Activated naive CD4-positive, alpha-beta T cell treated with anti-CD3 and anti-CD28 coated beads, Interleukin-2, amount 50 U/mL, for 72 hours (primary cell): ENCODE measurements around the gene SFXN1. TPM values are rescaled to one million over a fixed set of nuclear protein-coding genes. Genes with fewer than 3 reads are reported as not detected.
"Not testable (repeated sequence)": the region's sequence is repeated elsewhere in the genome, so short reads cannot be mapped to it uniquely, and the experiment has no call there.

Experiments
- ATAC-seq, 2 donors: fragments of 150-1000 bp; cut with Tn5 transposase; 2 replicates each; pipeline ENCODE4 v1.10.0; 2021; ENCODE audit warnings: mild to moderate bottlenecking in 2 of 2, moderate library complexity in 2 of 2
- DNase-seq, 2 donors: peaks; one replicate each; pipeline ENCODE4 v3.0.0; 2021 to 2022; ENCODE audit warnings: low spot score in 2 of 2
- H3K27ac Mint-ChIP-seq, 2 donors: one replicate each; pipeline ENCODE4 v1.8.0; 2022; ENCODE audit warnings: mild to moderate bottlenecking in 2 of 2, mixed read lengths in 2 of 2
- H3K36me3 Mint-ChIP-seq, 2 donors: one replicate each; pipeline ENCODE4 v1.8.0; 2022; ENCODE audit warnings: mixed read lengths in 2 of 2
- H3K9me3 Mint-ChIP-seq, 2 donors: one replicate each; pipeline ENCODE4 v1.8.0; 2022; ENCODE audit warnings: mixed read lengths in 2 of 2
- total RNA-seq, 2 donors: library from RNA; stranded (reverse); gene quantifications; one replicate each; pipeline ENCODE4 v1.2.3, GENCODE V29; 2022

SFXN1 gene, protein sequence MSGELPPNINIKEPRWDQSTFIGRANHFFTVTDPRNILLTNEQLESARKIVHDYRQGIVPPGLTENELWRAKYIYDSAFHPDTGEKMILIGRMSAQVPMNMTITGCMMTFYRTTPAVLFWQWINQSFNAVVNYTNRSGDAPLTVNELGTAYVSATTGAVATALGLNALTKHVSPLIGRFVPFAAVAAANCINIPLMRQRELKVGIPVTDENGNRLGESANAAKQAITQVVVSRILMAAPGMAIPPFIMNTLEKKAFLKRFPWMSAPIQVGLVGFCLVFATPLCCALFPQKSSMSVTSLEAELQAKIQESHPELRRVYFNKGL
- total RNA-seq: 100 to 1,000 TPM; 320 to 351 TPM

DNA sequence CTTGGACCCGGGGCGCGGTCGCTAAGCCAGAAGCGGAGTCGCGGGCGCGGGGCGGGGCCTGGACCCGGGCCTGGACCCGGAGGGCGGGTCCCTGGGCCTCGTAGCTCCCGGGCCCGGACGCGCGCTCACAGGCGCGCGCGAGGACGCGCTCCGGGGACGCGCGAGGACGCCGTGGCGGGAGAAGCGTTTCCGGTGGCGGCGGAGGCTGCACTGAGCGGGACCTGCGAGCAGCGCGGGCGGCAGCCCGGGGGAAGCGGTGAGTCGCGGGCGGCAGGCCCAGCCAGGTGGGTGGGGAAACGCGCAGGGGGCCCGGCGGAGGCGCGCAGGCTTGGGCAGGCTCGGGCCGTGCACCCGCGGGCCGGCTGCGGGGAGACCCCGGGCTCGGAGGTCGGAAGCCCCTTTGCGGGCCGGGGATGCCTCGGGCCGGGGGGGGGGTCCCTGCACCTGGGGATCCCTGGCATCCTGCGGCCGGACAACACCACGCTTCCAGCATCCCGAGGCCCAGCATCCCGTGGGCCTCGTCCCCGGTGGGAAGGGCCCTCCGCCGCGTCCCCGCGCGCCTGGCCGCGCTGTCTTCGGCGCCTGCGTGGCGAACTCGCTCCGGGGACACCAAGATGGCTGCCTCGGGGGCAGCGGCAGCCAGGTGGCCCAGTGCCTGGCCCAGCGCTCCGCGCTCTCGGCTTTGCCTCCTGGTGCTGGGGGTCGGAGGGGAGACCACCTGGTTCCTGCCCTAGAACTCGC is at the start of gene SFXN1:
TSS of gene SFXN1 (plus strand) at position 177 of the 741 bp plus-strand sequence. CDS start 13,544 bp downstream, outside the sequence.
- peaks cover 42 to 48% of the 10 kb centered on the region in 2 donors for H3K36me3 Mint-ChIP-seq

DNA sequence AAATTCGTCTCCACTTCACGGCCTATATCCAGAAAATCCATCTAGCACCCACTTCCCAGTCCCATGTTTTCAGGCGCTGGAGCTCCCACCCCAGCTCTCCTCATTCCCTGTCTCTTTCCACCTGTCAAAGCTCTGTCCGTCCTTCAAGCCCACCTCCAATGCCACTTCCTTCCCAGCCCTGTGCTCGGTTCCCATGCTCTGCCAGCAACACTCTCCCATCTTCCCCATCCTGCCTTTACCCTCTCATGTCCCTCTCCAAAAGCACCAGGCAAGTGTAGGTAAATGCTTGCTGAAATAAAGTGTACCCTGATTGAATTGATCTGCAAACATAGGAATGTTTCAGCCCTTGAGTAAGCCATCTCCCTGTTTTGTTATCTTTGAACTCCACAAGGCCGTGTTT is 43.6 kb upstream of the SFXN1 start:
- DNase-seq: no peak

More for the DNA sequence above, at the start of gene SFXN1:
- Mint-ChIP-seq H3K9me3 (no peaks in the 10 kb centered on the region), H3K27ac (peak within 1 kb of the TSS; percentile 97 to 98)
- DNase-seq: peak; percentile 87 to 90
- peak; percentile 74 to 92 for ATAC-seq

DNA sequence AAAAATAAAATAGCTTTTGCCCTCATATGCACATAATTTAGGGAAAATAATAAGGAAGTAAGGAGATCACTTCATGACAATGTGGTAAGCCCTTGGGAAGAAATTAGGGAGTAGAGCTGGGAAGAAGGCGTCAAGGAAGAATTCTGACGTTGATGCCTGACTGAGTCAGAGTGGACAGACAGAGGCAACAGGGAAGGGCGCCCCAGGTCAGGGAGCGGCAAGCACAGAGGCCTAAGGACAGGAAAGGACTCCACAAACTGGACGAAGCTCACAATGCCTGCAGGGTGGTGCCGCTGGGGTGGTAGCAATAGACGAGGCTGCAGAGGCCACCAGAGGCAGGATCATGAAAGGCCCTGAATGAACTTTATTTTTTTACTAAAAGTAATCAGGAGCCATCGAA is 42.0 kb upstream of the SFXN1 start:
- ATAC-seq (no peak), DNase-seq (no peak)
- Mint-ChIP-seq H3K27ac (no peak overlapping the region), H3K36me3 (no peaks in the 10 kb centered on the region), H3K9me3 (no peaks in the 10 kb centered on the region)

More for the DNA sequence above, 43.6 kb upstream of the SFXN1 start:
- no peaks in the 10 kb centered on the region for H3K36me3 Mint-ChIP-seq
- no peaks in the 10 kb centered on the region for H3K9me3 Mint-ChIP-seq
- no peak for ATAC-seq
- H3K27ac Mint-ChIP-seq: no peak overlapping the region

DNA sequence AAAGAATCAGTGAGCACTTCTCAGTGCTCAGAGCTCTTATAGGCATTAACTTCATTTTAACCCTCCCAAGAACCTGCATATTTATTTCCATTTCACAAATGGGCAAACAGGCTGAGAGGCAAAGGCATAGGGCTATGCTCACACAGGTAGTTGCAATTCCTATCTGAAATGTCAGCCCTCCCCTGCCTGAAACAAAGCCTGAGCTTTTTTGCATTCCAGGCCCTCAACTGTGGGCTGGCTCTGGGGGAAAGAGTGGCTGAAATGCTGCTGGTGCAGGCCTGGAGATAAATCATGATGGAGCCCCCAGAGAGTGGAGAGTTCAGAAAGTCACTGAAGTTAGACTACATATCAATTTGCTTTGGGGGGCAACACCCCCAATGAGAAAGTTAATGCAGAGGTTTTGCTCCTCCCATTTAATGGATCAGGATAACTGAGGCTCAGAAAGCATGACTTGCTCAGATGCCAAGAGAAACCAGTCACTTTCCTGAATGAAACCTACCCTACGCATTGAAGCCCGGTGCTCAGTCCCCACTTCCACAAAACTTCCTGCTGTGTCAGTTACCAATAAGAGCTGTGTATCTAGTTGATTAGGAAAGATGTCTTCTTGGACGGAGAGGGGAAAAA is 40.0 kb upstream of the SFXN1 start:
- Mint-ChIP-seq H3K27ac (no peak overlapping the region), H3K9me3 (no peaks in the 10 kb centered on the region), H3K36me3 (no peaks in the 10 kb centered on the region)
- no peak for ATAC-seq
- DNase-seq: no peak

DNA sequence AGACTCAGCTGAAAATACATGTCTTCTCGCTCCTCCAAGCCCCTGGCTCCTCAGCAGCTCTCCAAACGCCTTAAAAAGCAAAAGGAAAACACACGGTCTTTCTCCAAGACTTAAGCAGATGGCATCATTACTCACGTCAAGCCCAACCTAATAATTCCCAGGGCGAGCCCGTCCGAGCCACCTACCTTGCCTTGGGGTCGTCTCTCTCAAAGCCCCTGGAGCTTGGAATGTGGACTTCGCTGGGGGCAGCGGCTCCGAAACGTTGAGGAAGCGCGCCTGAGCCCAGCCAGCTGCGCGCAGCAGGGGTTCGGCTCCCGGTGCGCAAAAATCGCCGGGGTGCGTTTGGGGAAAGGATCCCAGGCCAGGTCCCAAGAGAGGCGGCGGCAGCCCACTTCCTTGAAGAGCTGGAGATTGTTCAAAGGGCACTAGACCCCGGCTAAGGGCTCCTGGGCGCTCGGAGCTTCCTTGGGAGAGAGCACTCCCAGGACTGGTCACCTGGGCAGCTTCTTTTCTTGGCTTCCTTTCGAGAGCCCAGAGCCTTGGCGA is 34.8 kb upstream of the SFXN1 start:
- Mint-ChIP-seq H3K9me3 (no peaks in the 10 kb centered on the region), H3K36me3 (no peaks in the 10 kb centered on the region), H3K27ac (no peak overlapping the region)
- no peak for DNase-seq
- no peak for ATAC-seq

DNA sequence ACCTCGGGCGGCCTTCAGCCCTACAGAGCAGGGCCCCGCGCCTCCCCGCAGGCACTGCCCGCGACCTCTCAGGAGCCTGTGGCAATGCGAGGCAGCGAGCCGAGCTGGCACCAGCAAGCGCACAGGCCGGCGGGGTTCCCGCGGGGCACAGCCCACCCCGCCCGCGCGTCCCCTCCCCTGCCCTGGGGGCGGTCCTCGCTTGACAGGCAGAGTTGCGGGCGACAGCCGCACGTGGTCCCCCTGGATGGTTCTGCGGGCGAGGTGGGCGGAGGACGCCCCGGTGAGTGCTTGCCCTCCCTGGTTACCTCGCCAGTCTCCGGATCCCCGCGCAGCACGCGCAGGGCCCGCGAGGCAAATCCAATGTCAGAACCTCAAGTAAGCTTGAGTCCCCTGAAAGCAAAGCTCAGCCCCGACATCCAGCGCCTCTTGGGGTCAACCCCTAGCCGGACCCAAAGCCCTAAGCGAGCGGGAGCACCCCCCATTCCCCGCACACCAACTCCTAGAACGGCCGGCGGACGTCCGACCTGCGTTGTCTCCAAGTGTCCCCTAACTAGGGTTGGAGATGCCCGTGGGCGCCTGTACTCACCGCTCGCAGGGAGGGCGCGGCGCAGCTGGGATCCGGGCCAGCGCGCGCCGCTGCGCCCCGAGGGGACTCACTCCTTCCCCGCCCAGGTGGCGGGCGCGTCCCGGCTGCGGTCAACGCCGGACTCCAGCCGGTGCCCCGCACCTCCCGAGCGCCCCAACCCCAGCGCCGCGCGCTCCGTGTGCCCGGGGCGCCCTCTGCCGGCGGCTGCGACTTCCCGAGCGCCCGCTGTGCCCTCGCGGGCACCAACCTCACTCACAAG is 34.1 kb upstream of the SFXN1 start, which contains the start of gene DRD1:
TSS of gene DRD1 (minus strand) at position 123 of the 845 bp plus-strand sequence. CDS start 1,083 bp downstream, outside the sequence.
- Mint-ChIP-seq H3K36me3 (no peaks in the 10 kb centered on the region), H3K9me3 (no peaks in the 10 kb centered on the region)

DNA sequence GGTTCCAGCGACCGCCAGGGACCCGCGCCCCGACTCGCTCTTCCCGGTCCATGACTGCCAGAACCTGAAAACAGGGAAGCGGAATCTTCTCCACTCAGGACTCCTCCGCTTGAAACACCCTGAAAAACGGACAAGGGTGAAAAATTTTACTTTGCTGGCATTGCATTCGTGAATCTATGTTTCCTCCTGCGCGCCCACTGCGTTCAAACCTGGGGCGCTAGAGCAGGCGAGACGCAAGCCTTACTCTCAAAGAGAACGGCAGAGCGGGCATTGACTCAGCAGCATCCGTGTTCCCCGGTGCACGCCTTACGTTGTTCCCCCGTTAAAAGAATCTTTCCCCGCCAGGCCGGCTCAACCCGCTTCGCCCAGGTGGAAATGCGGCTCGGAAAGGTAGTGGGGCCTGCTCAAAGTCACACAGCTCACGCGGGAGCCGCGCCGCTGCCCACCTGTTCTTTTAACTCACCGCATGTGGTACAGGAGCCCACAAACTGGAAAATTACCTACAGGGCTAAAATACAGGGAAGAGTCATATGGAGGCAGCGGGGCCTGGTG is 33.4 kb upstream of the SFXN1 start:
- Mint-ChIP-seq H3K36me3 (no peaks in the 10 kb centered on the region), H3K27ac (no peak overlapping the region)
- DNase-seq: no peak

More for the DNA sequence above, 34.1 kb upstream of the SFXN1 start, which contains the start of gene DRD1:
- peak in 1 of 2 donors; percentile 80 for DNase-seq
- H3K27ac Mint-ChIP-seq: no peak within 1 kb of the TSS
- peak; percentile 93 to 94 for ATAC-seq

DNA sequence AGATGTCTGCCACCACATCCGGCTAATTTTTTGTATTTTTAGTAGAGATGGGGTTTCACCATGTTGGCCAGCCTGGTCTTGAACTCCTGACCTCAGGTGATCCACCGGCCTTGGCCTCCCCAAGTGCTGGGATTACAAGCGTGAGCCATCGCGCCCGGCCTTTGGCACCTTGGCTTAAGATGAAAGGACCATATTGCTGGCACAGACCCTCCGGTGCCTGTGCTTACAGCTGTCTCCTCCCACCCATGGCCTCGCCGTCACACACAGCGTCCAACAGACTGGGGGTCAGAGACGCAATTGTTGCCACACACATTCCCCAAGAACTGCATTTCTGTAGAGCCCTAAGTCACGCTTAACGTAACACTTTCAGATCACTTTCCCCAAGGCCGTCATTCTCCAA is 32.0 kb upstream of the SFXN1 start:
- not testable (repeated sequence) for DNase-seq, ATAC-seq, H3K9me3 Mint-ChIP-seq, H3K27ac Mint-ChIP-seq, H3K36me3 Mint-ChIP-seq

More for the DNA sequence above, 33.4 kb upstream of the SFXN1 start:
- ATAC-seq: no peak
- no peaks in the 10 kb centered on the region for H3K9me3 Mint-ChIP-seq

DNA sequence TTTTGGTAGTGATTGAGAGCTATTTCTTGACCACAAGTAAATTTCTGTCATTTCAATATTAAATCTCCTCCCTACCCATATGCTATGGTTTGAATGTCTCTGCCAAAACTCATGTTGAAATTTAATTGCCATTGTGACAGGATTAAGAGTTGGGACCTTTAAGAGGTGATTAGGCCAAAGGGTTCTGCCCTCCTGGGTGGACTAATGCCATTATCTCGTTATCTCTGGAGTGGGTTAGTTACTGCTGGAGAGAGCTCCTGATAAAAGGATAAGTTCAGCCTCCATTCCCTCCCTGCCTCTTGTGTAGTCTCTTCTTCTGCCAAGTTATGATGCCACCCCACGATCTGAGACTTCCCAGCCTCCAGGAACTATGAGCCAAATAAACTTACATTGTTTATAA is 30.8 kb upstream of the SFXN1 start:
- DNase-seq (no peak), ATAC-seq (no peak)
- Mint-ChIP-seq H3K36me3 (no peaks in the 10 kb centered on the region), H3K27ac (no peak overlapping the region), H3K9me3 (no peaks in the 10 kb centered on the region)

DNA sequence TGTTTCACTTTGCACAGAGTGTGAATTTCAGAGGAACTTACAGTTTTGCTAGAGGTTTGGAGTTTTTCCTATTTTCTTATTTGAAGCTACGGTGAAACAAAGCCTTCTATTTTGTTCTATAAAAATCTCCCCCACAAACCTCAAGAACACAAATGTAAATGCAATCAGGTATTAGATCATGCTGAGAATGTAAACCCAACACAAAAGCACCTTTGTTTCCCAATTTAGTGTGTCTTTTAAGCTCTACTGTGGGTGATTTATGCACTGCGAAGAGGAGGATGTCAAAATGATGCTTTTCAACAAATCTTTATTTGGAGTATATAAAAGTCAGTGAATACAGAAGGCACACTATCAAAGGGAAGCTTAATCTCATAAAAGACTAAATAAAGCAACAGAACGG is 30.1 kb upstream of the SFXN1 start:
- Mint-ChIP-seq H3K9me3 (no peaks in the 10 kb centered on the region), H3K27ac (no peak overlapping the region), H3K36me3 (no peaks in the 10 kb centered on the region)
- no peak for ATAC-seq
- no peak for DNase-seq

DNA sequence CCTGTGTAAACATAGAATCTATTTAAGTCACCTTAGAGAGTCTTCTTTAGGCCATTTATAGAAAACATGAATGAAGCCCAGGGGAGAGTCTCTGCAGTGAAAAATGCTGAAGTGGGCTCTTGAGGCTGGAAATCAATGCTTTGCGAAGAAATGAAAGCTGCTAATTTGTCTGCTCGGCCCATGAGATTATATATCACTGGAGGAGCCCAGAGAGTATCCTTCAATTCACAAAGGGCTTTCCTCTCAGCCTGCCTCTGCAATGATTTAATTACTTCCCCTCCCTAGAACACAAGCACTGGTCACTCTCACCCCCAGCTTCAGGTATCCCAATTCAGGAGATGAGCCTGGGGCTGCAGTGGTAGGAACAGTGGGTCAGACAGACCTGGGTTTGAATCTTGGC is 26.2 kb upstream of the SFXN1 start:
- DNase-seq: no peak
- Mint-ChIP-seq H3K36me3 (no peaks in the 10 kb centered on the region), H3K9me3 (no peaks in the 10 kb centered on the region), H3K27ac (no peak overlapping the region)
- no peak for ATAC-seq

DNA sequence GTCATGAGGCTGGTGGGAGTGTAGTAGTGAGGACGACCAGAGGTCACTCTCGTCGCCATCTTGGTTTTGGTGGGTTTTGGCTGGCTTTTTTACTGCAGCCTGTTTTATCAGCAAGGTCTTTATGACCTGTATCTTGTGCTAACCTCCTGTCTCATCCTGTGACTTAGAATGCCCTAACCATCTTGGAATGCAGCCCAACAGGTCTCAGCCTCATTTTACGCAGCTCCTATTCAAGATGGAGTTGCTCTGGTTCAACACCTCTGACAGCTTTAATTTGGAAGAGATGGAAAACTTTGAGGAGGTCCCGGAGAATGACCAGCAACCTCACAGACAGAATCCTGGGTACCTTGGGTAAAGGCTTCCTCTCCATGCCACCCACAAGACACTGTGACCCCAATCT is 24.0 kb upstream of the SFXN1 start:
- ATAC-seq, H3K27ac Mint-ChIP-seq, DNase-seq, H3K9me3 Mint-ChIP-seq, H3K36me3 Mint-ChIP-seq: not testable (repeated sequence)

DNA sequence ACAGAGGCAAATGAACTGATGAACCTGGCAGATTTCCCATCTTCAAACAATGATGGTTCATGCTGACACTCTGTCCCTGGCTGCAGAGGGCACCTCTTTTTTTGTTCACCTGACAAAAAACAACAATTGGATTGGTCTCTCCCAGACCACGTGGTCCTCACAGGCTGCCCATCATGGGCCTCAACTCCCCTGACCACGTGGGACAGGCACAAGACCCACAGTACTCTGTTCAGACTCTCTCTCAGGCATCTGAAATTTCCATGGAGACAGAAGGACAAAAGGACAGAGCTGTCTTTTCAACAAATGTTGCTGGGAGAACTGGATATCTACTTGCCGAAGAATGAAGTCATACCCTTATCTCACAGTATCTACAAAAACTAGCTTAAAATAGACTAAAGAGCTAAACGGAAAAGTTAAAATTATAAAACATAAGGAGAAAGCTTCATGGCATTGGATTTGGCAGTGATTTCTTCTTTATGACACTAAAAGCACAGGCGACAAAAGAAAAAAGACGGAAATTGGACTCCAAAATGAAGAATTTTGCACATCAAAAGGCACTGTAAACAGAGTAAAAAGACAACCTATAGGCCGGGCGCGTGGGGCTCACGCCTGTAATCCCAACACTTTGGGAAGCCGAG is 22.1 kb upstream of the SFXN1 start:
- no peak for DNase-seq
- Mint-ChIP-seq H3K27ac (no peak overlapping the region), H3K9me3 (no peaks in the 10 kb centered on the region), H3K36me3 (no peaks in the 10 kb centered on the region)
- no peak for ATAC-seq

DNA sequence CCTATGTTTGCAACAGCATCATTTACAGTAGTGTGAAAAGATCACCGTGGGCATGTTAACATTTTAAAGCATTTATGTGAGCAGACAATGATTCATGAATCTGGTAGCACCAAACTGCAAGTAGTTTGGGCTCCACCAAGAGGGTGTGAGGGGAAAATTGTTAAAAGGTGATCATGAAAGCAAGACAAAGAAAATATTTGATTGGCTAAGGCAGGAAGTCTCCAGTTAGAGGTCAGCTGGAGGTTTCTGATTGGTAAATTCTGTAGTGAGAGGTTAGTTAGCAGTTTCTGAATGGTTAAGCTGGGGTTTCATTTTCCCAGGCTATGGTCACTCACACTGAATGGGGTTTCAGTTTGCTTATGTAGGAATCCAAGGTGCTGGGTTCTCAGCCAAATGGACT is 20.9 kb upstream of the SFXN1 start:
- DNase-seq (no peak), ATAC-seq (peak; percentile 86 to 95)
- H3K9me3 Mint-ChIP-seq: no peaks in the 10 kb centered on the region
- H3K36me3 Mint-ChIP-seq: no peaks in the 10 kb centered on the region
- no peak overlapping the region for H3K27ac Mint-ChIP-seq

DNA sequence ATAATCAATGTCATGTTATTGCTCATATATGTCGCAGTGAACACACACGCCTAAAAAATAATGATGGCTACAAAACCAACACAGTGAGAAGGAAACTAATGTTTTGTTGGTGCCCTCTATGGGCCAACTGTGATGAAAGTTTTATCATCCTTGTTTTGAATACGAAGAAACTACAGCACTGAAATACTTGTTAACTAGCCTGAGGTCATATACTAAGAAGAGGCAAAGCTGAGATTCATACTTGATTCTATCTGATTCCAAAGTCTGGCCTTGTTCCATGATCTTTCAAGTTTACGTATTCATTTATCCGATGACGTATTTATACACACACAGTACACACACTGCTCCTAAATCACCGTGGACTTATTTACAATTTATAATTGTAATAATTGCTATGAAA is 18.2 kb upstream of the SFXN1 start:
- ATAC-seq (no peak), DNase-seq (no peak)
- Mint-ChIP-seq H3K27ac (no peak overlapping the region), H3K9me3 (no peaks in the 10 kb centered on the region), H3K36me3 (no peaks in the 10 kb centered on the region)
